SK-N-MC (cell line): ENCODE results near the gene HYDIN.

Source experiments
- EZH2 ChIP-seq: fragments of 200-600 bp; sonication (generic); IDR thresholded peaks from one replicate; pipeline ENCODE4 v1.6.1; 2017; ENCODE audit warnings: antibody characterized with exemption
- FOXP2 ChIP-seq: optimal IDR thresholded peaks from 2 replicates; pipeline ENCODE3; 2011; ENCODE audit warnings: mild to moderate bottlenecking, moderate library complexity; ENCODE audit not compliant: insufficient read depth; ENCODE audit errors: extremely low read length, control extremely low read depth
- POLR2AphosphoS5 ChIP-seq: IDR thresholded peaks from 2 replicates; pipeline ENCODE4 v1.6.1; 2012; ENCODE audit warnings: mild to moderate bottlenecking, low read depth, low read length, borderline replicate concordance

DNA sequence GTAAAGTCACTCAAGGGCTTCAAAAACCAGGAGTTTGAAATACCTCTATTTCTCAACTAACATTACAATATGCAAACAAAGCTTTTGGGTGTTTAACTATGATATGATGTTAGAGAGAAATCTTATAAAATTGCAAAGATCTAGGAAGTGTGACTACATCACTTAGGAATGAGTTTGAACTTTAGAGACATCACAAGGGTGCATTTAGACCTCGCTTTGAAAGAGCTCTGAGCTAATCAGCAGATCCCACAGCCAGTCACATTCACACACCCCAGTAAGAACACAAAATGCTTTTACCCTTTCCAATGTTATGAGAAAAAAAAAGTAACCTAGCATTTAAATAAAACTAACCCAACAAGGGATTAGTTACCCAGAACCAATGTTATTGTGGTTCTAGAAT is 45.2 kb downstream of the HYDIN start:
- TF ChIP-seq EZH2: no peak
- no peak for TF ChIP-seq POLR2AphosphoS5
- TF ChIP-seq FOXP2: no peak
